ENCODE data around the gene CTNND1.
"Not testable (repeated sequence)": the region's sequence is repeated elsewhere in the genome, so short reads cannot be mapped to it uniquely, and the experiment has no call there.

Gene CTNND1

GRCh38 chr11:57761301-57762234 is at the start of gene CTNND1:
Gene CTNND1 (plus strand): TSS chr11:57761802. CDS start chr11:57791479, 29,677 bp downstream.
- H3K27me3 ChIP-seq (replicated peaks; ENCODE audit: control insufficient read depth, insufficient read depth, low read length) = no peaks in the 10 kb centered on the region
- H3K36me3 ChIP-seq (ENCODE audit: control insufficient read depth, insufficient read depth, low read length) = no peaks in the 10 kb centered on the region
- DNase-seq (ENCODE audit: extremely low read depth, insufficient read length) = peak; percentile 59
- TF ChIP-seq CTCF (IDR thresholded peaks at IDR 0.05; ENCODE audit: insufficient read depth, low read length, poor library complexity, severe bottlenecking) = no peak
- H3K4me3 ChIP-seq (replicated peaks; ENCODE audit: low read depth, low read length) = peak within 1 kb of the TSS; percentile 54

GRCh38 chr11:57712256-57713150 is 49.1 kb upstream of the CTNND1 start, which contains the start of gene TMX2:
Gene TMX2 (plus strand): TSS chr11:57712593. CDS start chr11:57712619, 26 bp downstream.
- peak within 1 kb of the TSS; percentile 99 for H3K4me3 ChIP-seq (replicated peaks; ENCODE audit: low read depth, low read length)
- H3K36me3 ChIP-seq (ENCODE audit: control insufficient read depth, insufficient read depth, low read length) = no peaks in the 10 kb centered on the region

GRCh38 chr11:57713835-57714234 is 47.8 kb upstream of the CTNND1 start:
- peak overlapping the region; percentile 99 for H3K4me3 ChIP-seq (replicated peaks; ENCODE audit: low read depth, low read length)

More at GRCh38 chr11:57712256-57713150, 49.1 kb upstream of the CTNND1 start, which contains the start of gene TMX2:
- peak; percentile 92 for DNase-seq (ENCODE audit: extremely low read depth, insufficient read length)
- no peaks in the 10 kb centered on the region for H3K27me3 ChIP-seq (replicated peaks; ENCODE audit: control insufficient read depth, insufficient read depth, low read length)
- TF ChIP-seq CTCF (IDR thresholded peaks at IDR 0.05; ENCODE audit: insufficient read depth, low read length, poor library complexity, severe bottlenecking) = no peak

GRCh38 chr11:57716726-57717125 is 44.9 kb upstream of the CTNND1 start:
- H3K36me3 ChIP-seq (ENCODE audit: control insufficient read depth, insufficient read depth, low read length); H3K4me3 ChIP-seq (replicated peaks; ENCODE audit: low read depth, low read length); H3K27me3 ChIP-seq (replicated peaks; ENCODE audit: control insufficient read depth, insufficient read depth, low read length); DNase-seq (ENCODE audit: extremely low read depth, insufficient read length): not testable (repeated sequence)

More at GRCh38 chr11:57713835-57714234, 47.8 kb upstream of the CTNND1 start:
- H3K36me3 ChIP-seq (ENCODE audit: control insufficient read depth, insufficient read depth, low read length) = peaks cover 1% of the 10 kb centered on the region
- no peaks in the 10 kb centered on the region for H3K27me3 ChIP-seq (replicated peaks; ENCODE audit: control insufficient read depth, insufficient read depth, low read length)
- no peak for DNase-seq (ENCODE audit: extremely low read depth, insufficient read length)
- TF ChIP-seq CTCF (IDR thresholded peaks at IDR 0.05; ENCODE audit: insufficient read depth, low read length, poor library complexity, severe bottlenecking) = no peak

- TF ChIP-seq CTCF (IDR thresholded peaks at IDR 0.05; ENCODE audit: insufficient read depth, low read length, poor library complexity, severe bottlenecking) = no peak
- Histone ChIP-seq H3K4me3 (replicated peaks; ENCODE audit: low read depth, low read length) (no peak overlapping the region), H3K36me3 (ENCODE audit: control insufficient read depth, insufficient read depth, low read length) (no peaks in the 10 kb centered on the region; the same call in 1 of the 2 replicates), H3K27me3 (replicated peaks; ENCODE audit: control insufficient read depth, insufficient read depth, low read length) (no peaks in the 10 kb centered on the region)
- DNase-seq (ENCODE audit: extremely low read depth, insufficient read length) = no peak
Observed at GRCh38 chr11:57727185-57727584, 34.4 kb upstream of the CTNND1 start.

Data from GM06990 (cell line).